ENCODE measurements around the gene SERPINA5.
"Not testable (repeated sequence)": the region's sequence is repeated elsewhere in the genome, so short reads cannot be mapped to it uniquely, and the experiment has no call there.

SERPINA5 gene

DNA sequence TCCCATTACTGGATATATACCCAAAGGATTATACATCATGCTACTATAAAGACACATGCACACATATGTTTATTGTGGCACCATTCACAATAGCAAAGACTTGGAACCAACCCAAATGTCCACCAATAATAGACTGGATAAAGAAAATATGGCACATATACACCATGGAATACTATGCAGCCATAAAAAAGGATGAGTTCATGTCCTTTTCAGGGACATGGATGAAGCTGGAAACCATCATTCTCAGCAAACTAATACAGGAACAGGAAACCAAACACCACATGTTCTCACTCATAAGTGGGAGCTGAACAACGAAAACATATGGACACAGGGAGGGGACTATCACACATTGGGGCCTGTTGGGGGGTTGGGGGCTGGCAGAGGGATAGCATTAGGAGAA is 27.7 kb downstream of the SERPINA5 start:
- H3K36me3 ChIP-seq (replicated peaks); DNase-seq (ENCODE audit: low spot score in 2 of 2); H3K9me3 ChIP-seq; in situ Hi-C loops (cut with MboI; ENCODE audit: low sequenced_read_pairs); H3K4me1 ChIP-seq; H3K27me3 ChIP-seq (ENCODE audit: low read depth); H3K4me3 ChIP-seq: not testable (repeated sequence)

DNA sequence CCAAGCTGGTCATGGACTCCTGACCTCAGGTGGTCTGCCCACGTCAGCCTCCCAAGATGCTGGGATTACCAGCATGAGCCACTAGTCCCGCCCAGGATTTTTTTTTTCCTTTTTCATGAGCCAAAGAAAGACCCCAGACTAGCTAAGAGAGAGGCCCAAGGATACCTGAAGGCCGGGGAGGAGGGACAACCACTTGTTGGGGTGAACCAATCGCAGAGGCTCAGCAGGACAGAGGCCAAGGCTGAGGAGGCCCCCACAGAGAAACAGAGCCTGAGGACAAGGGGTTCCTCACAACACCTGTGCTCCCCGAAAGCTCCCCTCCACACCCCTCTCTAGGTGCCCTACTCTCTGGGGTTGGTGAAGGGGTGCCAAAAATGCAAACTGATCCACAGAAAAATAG is 30.0 kb downstream of the SERPINA5 start:
- DNase-seq (ENCODE audit: low spot score in 2 of 2) = no peak
- in situ Hi-C loops (cut with MboI; ENCODE audit: low sequenced_read_pairs) = no loop called here
- Histone ChIP-seq H3K9me3 (no peaks in the 10 kb centered on the region), H3K27me3 (ENCODE audit: low read depth) (peaks cover 4% of the 10 kb centered on the region; the same call in 1 of the 2 replicates), H3K4me3 (no peak overlapping the region), H3K4me1 (no peaks in the 10 kb centered on the region), H3K36me3 (replicated peaks) (no peaks in the 10 kb centered on the region)

DNA sequence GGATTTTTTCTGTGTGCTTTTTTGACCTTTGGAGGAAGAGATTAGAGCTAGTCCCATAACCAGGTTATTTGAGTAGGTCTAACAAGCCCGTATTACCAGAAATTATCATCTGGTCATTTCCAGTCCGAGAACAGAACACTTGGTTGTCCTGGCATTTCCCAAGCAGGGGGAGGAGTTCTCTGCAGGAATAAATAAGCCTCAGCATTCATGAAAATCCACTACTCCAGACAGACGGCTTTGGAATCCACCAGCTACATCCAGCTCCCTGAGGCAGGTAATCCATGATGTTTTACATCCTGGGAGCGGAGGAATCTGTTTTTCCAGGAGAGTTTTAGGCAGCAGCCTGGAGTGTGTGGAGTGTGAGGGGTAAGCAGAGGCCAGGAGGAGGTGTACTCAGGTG is 30.9 kb downstream of the SERPINA5 start, which contains the start of gene SERPINA3:
Gene SERPINA3 (plus strand): TSS at position 218 of the 400 bp plus-strand sequence. CDS start 2,051 bp downstream, outside the sequence.
- no peaks in the 10 kb centered on the region for H3K36me3 ChIP-seq (replicated peaks)
- no peak within 1 kb of the TSS for H3K4me3 ChIP-seq
- no peaks in the 10 kb centered on the region for H3K4me1 ChIP-seq
- no peaks in the 10 kb centered on the region for H3K9me3 ChIP-seq
- in situ Hi-C loops (cut with MboI; ENCODE audit: low sequenced_read_pairs) = no loop called here
- H3K27me3 ChIP-seq (ENCODE audit: low read depth) = peaks cover 4% of the 10 kb centered on the region; the same call in 1 of the 2 replicates
- DNase-seq (ENCODE audit: low spot score in 2 of 2) = no peak

DNA sequence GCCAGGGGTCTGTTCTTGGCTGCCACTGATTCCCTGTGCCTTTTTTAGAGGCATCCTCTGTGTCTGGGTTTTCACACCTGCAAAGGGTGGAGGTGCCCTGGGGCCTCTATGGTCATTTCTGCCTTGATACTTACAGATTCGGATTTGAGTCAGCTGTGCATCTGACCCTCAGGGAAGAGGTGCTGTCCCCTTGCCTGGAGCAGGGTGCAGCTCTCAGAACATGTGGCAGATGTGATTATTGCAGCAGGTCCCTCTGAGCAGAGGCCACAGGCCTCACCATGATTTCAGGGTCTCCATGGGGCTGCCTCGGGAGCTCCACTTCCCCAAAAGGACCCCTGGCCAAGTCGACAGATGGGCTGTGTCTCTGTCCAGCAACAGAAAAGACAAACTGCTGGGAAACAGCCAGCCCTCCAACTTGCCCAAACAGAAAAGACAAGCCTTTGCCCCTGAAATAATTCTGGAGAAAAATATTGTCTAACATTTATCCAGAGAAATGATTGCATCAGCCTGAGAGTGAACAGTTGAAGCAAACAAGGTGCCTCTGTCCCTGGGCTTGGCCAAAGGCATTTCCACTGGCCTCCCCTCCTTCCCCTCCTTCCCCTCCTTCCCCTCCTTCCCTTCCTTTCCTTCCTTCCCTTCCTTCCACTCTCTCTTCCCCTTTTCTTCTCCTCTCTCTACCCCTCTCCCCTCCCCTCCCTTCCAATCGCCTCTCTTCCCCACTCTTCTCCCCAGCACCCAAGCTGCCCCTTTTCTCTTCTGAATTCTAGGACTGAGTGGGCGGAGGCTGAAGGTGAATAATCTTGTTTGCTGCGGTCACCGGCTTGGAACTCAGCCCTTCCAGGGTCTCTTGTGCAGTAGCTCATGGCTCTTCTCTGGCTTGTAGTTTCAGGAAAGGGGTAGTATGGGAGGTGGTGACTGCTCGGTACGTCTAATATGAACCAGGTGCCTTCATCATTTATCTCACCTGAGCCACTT is 31.6 kb downstream of the SERPINA5 start:
- Histone ChIP-seq H3K36me3 (replicated peaks) (no peaks in the 10 kb centered on the region), H3K4me1 (no peaks in the 10 kb centered on the region), H3K4me3 (no peak overlapping the region), H3K27me3 (ENCODE audit: low read depth) (peaks cover 2% of the 10 kb centered on the region; the same call in 1 of the 2 replicates), H3K9me3 (no peaks in the 10 kb centered on the region; the same call in 1 of the 2 replicates)
- DNase-seq (ENCODE audit: low spot score in 2 of 2) = no peak
- in situ Hi-C loops (cut with MboI; ENCODE audit: low sequenced_read_pairs) = no loop called here

DNA sequence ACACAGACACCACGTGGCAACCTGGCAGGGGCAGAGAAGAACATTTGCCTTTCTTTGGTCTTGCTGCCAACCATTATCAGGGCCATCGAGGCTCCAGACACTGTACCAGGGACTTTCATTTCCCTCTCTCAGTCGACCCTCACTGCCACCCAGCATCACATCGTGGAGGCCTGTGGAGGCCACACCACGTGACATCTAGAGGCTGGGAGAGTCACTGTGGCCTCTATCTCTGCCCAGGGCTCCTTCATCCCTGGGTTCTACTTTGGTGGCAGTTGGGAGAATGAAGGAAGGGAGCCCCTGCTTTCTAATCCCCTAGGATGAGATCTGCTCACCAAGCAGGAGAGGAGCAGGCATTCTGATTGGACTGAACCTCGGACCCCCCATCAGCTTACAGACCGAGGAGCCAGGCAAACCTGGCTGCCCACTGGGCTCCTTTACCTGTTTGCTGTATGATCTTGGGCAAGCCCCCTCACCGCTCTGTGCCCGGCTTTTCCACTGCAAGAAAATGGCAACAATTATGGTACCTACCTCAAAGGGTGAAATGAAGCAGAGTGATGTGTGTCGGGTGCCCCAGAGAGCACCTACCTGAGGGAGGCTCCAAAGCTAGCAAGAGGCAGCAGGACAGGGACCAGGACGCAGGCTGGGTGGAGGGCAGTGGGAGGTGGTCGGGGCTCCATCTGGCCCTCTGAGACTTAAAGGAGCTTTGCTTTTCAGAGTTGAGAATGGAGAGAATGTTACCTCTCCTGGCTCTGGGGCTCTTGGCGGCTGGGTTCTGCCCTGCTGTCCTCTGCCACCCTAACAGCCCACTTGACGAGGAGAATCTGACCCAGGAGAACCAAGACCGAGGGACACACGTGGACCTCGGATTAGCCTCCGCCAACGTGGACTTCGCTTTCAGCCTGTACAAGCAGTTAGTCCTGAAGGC is 32.8 kb downstream of the SERPINA5 start:
- H3K27me3 ChIP-seq (ENCODE audit: low read depth) = peaks cover 2% of the 10 kb centered on the region; the same call in 1 of the 2 replicates
- no peak for DNase-seq (ENCODE audit: low spot score in 2 of 2)
- no peaks in the 10 kb centered on the region for H3K4me1 ChIP-seq
- H3K36me3 ChIP-seq (replicated peaks) = no peaks in the 10 kb centered on the region
- H3K9me3 ChIP-seq = no peaks in the 10 kb centered on the region; the same call in 1 of the 2 replicates
- no peak overlapping the region for H3K4me3 ChIP-seq
- in situ Hi-C loops (cut with MboI; ENCODE audit: low sequenced_read_pairs) = no loop called here

DNA sequence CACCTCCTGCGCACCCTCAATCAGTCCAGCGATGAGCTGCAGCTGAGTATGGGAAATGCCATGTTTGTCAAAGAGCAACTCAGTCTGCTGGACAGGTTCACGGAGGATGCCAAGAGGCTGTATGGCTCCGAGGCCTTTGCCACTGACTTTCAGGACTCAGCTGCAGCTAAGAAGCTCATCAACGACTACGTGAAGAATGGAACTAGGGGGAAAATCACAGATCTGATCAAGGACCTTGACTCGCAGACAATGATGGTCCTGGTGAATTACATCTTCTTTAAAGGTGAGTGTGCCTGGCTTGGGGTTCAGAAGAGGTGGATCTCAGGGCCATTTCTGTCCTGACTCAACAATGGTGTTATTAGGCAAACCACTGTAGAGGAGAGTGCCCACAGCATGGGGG is 33.6 kb downstream of the SERPINA5 start:
- no peak for DNase-seq (ENCODE audit: low spot score in 2 of 2)
- no peaks in the 10 kb centered on the region; the same call in 1 of the 2 replicates for H3K9me3 ChIP-seq
- H3K4me3 ChIP-seq = no peak overlapping the region
- no peaks in the 10 kb centered on the region for H3K36me3 ChIP-seq (replicated peaks)
- no peaks in the 10 kb centered on the region for H3K4me1 ChIP-seq
- in situ Hi-C loops (cut with MboI; ENCODE audit: low sequenced_read_pairs) = no loop called here
- H3K27me3 ChIP-seq (ENCODE audit: low read depth) = peaks cover 2% of the 10 kb centered on the region; the same call in 1 of the 2 replicates

DNA sequence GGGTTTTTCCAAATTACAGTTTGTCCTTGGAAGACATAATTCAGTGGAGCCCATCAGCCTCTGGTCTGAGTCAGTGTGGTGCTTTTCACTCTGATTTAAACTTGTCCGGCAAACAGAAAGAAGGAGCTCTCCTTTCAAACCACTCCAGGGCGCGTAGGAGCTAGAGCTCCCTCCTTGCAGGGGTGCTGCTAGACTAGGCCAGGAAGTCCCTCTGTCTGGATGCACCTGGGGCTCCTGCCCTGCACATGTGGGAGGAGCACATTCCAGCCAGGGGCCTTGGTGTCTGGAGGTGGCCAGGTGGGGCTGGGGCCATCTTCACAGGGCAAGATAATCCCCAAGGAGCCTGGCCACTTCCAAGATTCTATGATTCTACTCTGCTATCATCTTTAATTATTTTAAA is 34.0 kb downstream of the SERPINA5 start:
- in situ Hi-C loops (cut with MboI; ENCODE audit: low sequenced_read_pairs) = no loop called here
- H3K4me3 ChIP-seq = no peak overlapping the region

DNA sequence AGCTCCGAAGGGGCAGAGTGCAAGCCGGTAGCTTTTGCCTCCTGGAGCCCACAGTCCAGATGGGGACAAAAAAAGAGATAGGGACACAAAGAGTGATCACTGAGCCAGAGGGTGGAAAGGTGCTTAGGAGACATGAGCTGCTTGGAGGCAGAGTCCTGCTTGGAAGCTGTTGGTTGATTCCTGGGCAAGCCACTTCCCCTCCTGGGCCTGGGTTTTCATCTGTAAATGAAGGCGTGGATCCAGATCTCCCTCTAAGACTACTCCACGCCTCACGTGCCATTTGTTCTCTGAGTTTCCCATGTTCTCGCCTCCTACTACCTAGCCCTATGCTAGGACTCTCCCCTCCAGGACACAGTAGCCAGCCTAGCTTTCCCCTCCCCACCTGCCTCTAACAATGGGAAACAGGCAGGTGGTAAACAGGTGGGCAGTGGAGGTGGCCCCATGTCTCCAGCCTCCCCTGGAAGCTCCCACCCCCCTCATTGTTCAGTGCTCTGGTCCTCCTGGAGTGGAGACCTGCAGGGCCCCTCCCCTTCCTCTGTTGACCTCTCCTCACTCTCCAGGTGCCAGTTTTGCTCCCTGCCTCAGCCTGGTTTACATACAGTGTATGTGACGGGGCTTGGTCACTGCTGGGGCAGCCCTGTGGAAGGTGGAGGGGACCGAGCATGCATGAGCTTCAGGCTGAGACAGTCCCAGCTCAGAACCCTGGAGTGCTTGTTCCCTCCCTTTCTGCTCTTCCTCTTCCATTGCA is 34.8 kb downstream of the SERPINA5 start:
- in situ Hi-C loops (cut with MboI; ENCODE audit: low sequenced_read_pairs) = no loop called here
- no peak for DNase-seq (ENCODE audit: low spot score in 2 of 2)
- Histone ChIP-seq H3K4me3 (no peak overlapping the region), H3K9me3 (no peaks in the 10 kb centered on the region; the same call in 1 of the 2 replicates), H3K36me3 (replicated peaks) (no peaks in the 10 kb centered on the region), H3K4me1 (no peaks in the 10 kb centered on the region), H3K27me3 (ENCODE audit: low read depth) (peaks cover 2% of the 10 kb centered on the region; the same call in 1 of the 2 replicates)

More for the DNA sequence above, 34.0 kb downstream of the SERPINA5 start:
- no peaks in the 10 kb centered on the region; the same call in 1 of the 2 replicates for H3K9me3 ChIP-seq
- peaks cover 2% of the 10 kb centered on the region; the same call in 1 of the 2 replicates for H3K27me3 ChIP-seq (ENCODE audit: low read depth)
- no peak for DNase-seq (ENCODE audit: low spot score in 2 of 2)
- H3K36me3 ChIP-seq (replicated peaks) = no peaks in the 10 kb centered on the region
- H3K4me1 ChIP-seq = no peaks in the 10 kb centered on the region

DNA sequence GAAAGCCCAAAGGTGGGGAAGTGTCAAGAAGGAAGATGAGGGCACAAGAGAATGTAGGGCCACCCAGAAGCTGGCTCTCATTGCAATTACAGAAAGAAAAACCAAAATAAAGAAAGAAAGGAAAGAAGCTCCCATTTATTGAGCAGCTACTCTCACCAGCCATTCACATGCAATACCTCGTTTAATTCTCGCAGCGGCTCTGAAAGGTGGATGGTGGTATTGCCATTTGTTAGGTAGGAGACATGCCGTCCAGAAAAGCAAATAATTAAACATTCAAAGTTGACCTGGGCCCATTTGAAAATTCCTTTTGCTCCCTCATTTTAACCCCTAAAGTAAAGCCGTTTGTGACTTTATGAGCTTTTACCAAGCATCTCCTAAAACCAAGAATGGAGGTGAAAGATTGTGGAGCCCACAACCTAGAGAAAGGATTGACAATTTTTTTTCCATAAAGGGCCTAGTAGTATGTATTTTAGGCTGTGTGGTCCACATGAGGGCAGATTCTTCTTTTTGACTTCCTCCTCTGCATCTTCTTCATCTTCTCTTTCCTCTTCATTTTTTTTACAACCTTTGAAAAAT is 36.2 kb downstream of the SERPINA5 start:
- H3K4me3 ChIP-seq = no peak overlapping the region
- no peaks in the 10 kb centered on the region for H3K4me1 ChIP-seq
- no peak for DNase-seq (ENCODE audit: low spot score in 2 of 2)
- H3K9me3 ChIP-seq = no peaks in the 10 kb centered on the region; the same call in 1 of the 2 replicates
- no peaks in the 10 kb centered on the region for H3K27me3 ChIP-seq (ENCODE audit: low read depth)
- H3K36me3 ChIP-seq (replicated peaks) = no peaks in the 10 kb centered on the region
- in situ Hi-C loops (cut with MboI; ENCODE audit: low sequenced_read_pairs) = no loop called here

DNA sequence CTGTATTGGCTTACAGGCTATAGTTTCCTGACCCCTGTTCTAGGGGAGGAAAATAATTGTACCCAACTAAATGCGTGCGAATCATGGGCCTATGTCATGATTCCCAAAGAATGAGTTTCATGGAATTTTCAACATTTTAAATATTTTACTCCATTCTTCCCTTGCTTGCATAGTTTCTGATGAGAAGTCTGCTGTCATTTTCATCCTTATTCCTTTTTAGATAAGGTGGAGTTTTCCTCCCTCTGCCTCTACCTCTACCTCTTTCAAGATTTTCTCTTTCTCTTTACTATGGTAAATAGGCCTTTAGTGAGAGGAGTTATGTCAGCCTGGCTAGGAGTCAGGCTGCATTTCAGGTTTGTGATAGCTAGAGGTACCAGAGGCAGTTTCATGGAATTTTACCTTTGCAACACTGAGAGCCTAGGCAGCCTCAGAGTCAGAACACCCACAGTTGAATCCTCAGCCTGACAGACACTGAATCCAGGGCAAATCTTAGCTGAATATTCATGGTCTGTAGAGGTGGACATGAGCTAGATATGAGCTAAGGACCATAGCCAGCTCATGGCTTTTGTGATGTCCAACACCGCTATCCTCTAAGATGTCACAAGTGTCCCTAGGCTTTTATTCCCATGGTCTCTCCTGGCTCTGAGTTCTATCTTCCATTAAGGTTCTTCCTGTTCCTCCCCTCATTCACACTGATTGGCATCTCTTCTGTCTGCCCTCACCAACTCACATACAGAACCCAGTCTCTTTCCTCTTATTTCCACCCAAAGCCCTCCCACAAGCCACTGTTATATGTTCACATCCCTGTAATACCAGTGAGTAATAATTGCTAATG is 37.0 kb downstream of the SERPINA5 start:
- Histone ChIP-seq H3K4me1 (no peaks in the 10 kb centered on the region), H3K27me3 (ENCODE audit: low read depth) (peaks cover 5% of the 10 kb centered on the region), H3K36me3 (replicated peaks) (no peaks in the 10 kb centered on the region), H3K9me3 (no peaks in the 10 kb centered on the region; the same call in 1 of the 2 replicates), H3K4me3 (no peak overlapping the region)
- DNase-seq (ENCODE audit: low spot score in 2 of 2) = no peak
- in situ Hi-C loops (cut with MboI; ENCODE audit: low sequenced_read_pairs) = no loop called here

DNA sequence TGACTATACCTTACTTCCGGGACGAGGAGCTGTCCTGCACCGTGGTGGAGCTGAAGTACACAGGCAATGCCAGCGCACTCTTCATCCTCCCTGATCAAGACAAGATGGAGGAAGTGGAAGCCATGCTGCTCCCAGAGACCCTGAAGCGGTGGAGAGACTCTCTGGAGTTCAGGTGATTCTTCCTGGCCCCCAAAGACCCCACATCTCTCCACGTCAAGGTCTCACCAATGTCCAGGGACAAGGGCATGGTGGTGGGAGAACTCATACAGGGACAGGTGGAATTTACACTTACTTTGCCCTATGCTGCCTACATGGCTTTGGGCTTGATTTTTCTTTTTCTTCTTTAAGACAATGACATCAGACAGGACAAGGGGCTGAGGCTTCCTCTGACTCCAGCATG is 38.1 kb downstream of the SERPINA5 start:
- DNase-seq (ENCODE audit: low spot score in 2 of 2) = no peak
- no peaks in the 10 kb centered on the region for H3K4me1 ChIP-seq
- H3K36me3 ChIP-seq (replicated peaks) = no peaks in the 10 kb centered on the region
- in situ Hi-C loops (cut with MboI; ENCODE audit: low sequenced_read_pairs) = no loop called here
- H3K9me3 ChIP-seq = no peaks in the 10 kb centered on the region; the same call in 1 of the 2 replicates
- H3K27me3 ChIP-seq (ENCODE audit: low read depth) = peaks cover 15% of the 10 kb centered on the region
- no peak overlapping the region for H3K4me3 ChIP-seq

DNA sequence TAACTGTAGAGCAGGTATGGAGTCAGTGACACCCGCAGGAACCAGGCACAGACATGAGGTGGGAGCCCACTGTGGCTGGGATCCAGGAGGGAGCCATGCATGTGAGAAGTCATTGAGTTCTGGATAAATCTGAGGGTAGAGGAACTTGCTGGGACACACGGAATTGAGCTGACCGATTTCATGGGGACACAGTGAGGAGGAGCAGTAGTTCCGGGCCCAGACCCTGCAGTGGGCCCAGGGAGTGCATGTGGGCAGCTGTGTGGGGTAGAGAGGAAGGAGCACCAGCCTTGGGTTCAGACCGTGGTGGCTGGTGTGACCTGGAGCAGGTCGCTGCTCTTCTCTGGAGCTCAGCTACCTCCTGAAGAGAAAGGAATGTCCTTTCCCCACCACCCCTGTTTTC is 39.4 kb downstream of the SERPINA5 start:
- in situ Hi-C loops (cut with MboI; ENCODE audit: low sequenced_read_pairs) = no loop called here
- no peak for DNase-seq (ENCODE audit: low spot score in 2 of 2)

More for the DNA sequence above, 39.4 kb downstream of the SERPINA5 start:
- Histone ChIP-seq H3K9me3 (no peaks in the 10 kb centered on the region; the same call in 1 of the 2 replicates), H3K27me3 (ENCODE audit: low read depth) (peaks cover 23% of the 10 kb centered on the region), H3K4me1 (no peaks in the 10 kb centered on the region), H3K36me3 (replicated peaks) (no peaks in the 10 kb centered on the region), H3K4me3 (no peak overlapping the region)
